Measurements from ENCODE around the gene SIGLECL1.

Gene SIGLECL1

GRCh38 chr19:51252306-51253079, 1.6 kb downstream of the SIGLECL1 start:
- TF ChIP-seq CTCF (IDR thresholded peaks at IDR 0.05; ENCODE audit: borderline replicate concordance, extremely low read depth, low read length, poor library complexity, severe bottlenecking) (no peak), EZH2 (IDR thresholded peaks at IDR 0.05; ENCODE audit: borderline replicate concordance, low read depth, low read length, severe bottlenecking) (no peak)
- ATAC-seq (ENCODE audit: insufficient read depth, low read depth) = no peak
- Histone ChIP-seq H3K36me3 (ENCODE audit: insufficient read depth, low read length) (no peaks in the 10 kb centered on the region), H3K27ac (ENCODE audit: low read length) (no peak overlapping the region), H3K4me2 (ENCODE audit: insufficient read depth, low read length) (no peak overlapping the region), H3K27me3 (ENCODE audit: insufficient read depth, low read length, poor library complexity) (no peaks in the 10 kb centered on the region), H3K79me2 (ENCODE audit: insufficient read depth, low read length) (no peaks in the 10 kb centered on the region), H3K4me3 (ENCODE audit: low read depth in 1 of 2, low read length in 2 of 2) (no peak overlapping the region), H3K9me3 (ENCODE audit: insufficient read depth, low read length, severe bottlenecking) (no peaks in the 10 kb centered on the region), H2AFZ (ENCODE audit: low read depth, low read length) (no peak overlapping the region), H3K4me1 (ENCODE audit: insufficient read depth, low read length) (no peaks in the 10 kb centered on the region), H3K9ac (ENCODE audit: low read depth, low read length) (no peak overlapping the region), H4K20me1 (ENCODE audit: insufficient read depth, low read length) (no peaks in the 10 kb centered on the region)
- DNase-seq = no peak

- no peak overlapping the region for H3K4me2 ChIP-seq (ENCODE audit: insufficient read depth, low read length)
- ATAC-seq (ENCODE audit: insufficient read depth, low read depth) = no peak
- no peaks in the 10 kb centered on the region for H3K9me3 ChIP-seq (ENCODE audit: insufficient read depth, low read length, severe bottlenecking)
- H3K79me2 ChIP-seq (ENCODE audit: insufficient read depth, low read length) = no peaks in the 10 kb centered on the region
- no peaks in the 10 kb centered on the region for H3K4me1 ChIP-seq (ENCODE audit: insufficient read depth, low read length)
- H3K4me3 ChIP-seq (ENCODE audit: low read depth in 1 of 2, low read length in 2 of 2) = no peak overlapping the region
- no peak for DNase-seq
- H3K27ac ChIP-seq (ENCODE audit: low read length) = no peak overlapping the region
- no peak overlapping the region for H3K9ac ChIP-seq (ENCODE audit: low read depth, low read length)
- H2AFZ ChIP-seq (ENCODE audit: low read depth, low read length) = no peak overlapping the region
- no peaks in the 10 kb centered on the region for H3K36me3 ChIP-seq (ENCODE audit: insufficient read depth, low read length)
- H3K27me3 ChIP-seq (ENCODE audit: insufficient read depth, low read length, poor library complexity) = no peaks in the 10 kb centered on the region
- no peaks in the 10 kb centered on the region for H4K20me1 ChIP-seq (ENCODE audit: insufficient read depth, low read length)
- TF ChIP-seq CTCF (IDR thresholded peaks at IDR 0.05; ENCODE audit: borderline replicate concordance, extremely low read depth, low read length, poor library complexity, severe bottlenecking) (no peak), EZH2 (IDR thresholded peaks at IDR 0.05; ENCODE audit: borderline replicate concordance, low read depth, low read length, severe bottlenecking) (no peak)
Measured at GRCh38 chr19:51253088-51253806, 2.4 kb downstream of the SIGLECL1 start.

GRCh38 chr19:51256155-51256625, 5.3 kb downstream of the SIGLECL1 start:
- Histone ChIP-seq H4K20me1 (ENCODE audit: insufficient read depth, low read length) (no peaks in the 10 kb centered on the region), H3K4me3 (ENCODE audit: low read depth in 1 of 2, low read length in 2 of 2) (no peak overlapping the region), H3K4me1 (ENCODE audit: insufficient read depth, low read length) (no peaks in the 10 kb centered on the region), H3K79me2 (ENCODE audit: insufficient read depth, low read length) (no peaks in the 10 kb centered on the region), H3K27ac (ENCODE audit: low read length) (no peak overlapping the region), H3K36me3 (ENCODE audit: insufficient read depth, low read length) (no peaks in the 10 kb centered on the region), H2AFZ (ENCODE audit: low read depth, low read length) (no peak overlapping the region), H3K9ac (ENCODE audit: low read depth, low read length) (no peak overlapping the region), H3K9me3 (ENCODE audit: insufficient read depth, low read length, severe bottlenecking) (no peaks in the 10 kb centered on the region), H3K27me3 (ENCODE audit: insufficient read depth, low read length, poor library complexity) (no peaks in the 10 kb centered on the region), H3K4me2 (ENCODE audit: insufficient read depth, low read length) (no peak overlapping the region)
- ATAC-seq (ENCODE audit: insufficient read depth, low read depth) (no peak), DNase-seq (no peak)
- TF ChIP-seq EZH2 (IDR thresholded peaks at IDR 0.05; ENCODE audit: borderline replicate concordance, low read depth, low read length, severe bottlenecking) (no peak), CTCF (IDR thresholded peaks at IDR 0.05; ENCODE audit: borderline replicate concordance, extremely low read depth, low read length, poor library complexity, severe bottlenecking) (no peak)
